ENCODE data around the gene KPNB1. TPM values are rescaled to one million over a fixed set of nuclear protein-coding genes. Genes with fewer than 3 reads are reported as not detected.

The KPNB1 gene
- total and polyA plus RNA-seq, 10 of the 15 experiments (the other 5 are each of a cell fraction or from before 2014, with no cell fraction given) = 67.8 to 525 (median 246) TPM

- TF ChIP-seq EED (IDR thresholded peaks at IDR 0.05; ENCODE audit: low read depth) = no peak
- TF ChIP-seq POLR2AphosphoS5 (IDR thresholded peaks at IDR 0.05; ENCODE audit: low read length) = no peak
- no peak for TF ChIP-seq MXI1 (IDR thresholded peaks at IDR 0.05; ENCODE audit: low read depth, low read length)
- no peak for TF ChIP-seq CUX1 (IDR thresholded peaks at IDR 0.05; ENCODE audit: insufficient replicate concordance, low read depth, low read length)
- no peak for TF ChIP-seq FOXK2 (IDR thresholded peaks at IDR 0.05)
- no peak for TF ChIP-seq E2F4 (IDR thresholded peaks at IDR 0.05; ENCODE audit: low read depth, low read length)
Measured at GRCh38 chr17:47676199-47676472, 26.4 kb downstream of the KPNB1 start (continued).

All from GM12878 (cell line).